Adrenal gland (tissue), 12 donors: ENCODE results near the gene S100A12. TPM values are rescaled to one million over a fixed set of nuclear protein-coding genes. Genes with fewer than 3 reads are reported as not detected.

Experiments used
- DNase-seq, 7 donors: peaks; one replicate each; pipeline ENCODE4 v3.0.0-alpha.2; 2019 to 2020
- H3K27ac ChIP-seq, 5 donors: fragments of 200-600 bp; sonication (generic) in 4 of 5; 1 replicate in 3 of 5; 2 replicates in 2 of 5; pipeline versions ENCODE4 v1.5.1 to v1.8.0; 2016 to 2020; ENCODE audit warnings: mild to moderate bottlenecking in 1 of 5
- H3K27me3 ChIP-seq: fragments of 200-600 bp; 2 replicates; pipeline ENCODE4 v1.8.0; 2021
- H3K36me3 ChIP-seq, 2 donors: fragments of 200-600 bp; replicated peaks in 1 of 2; 1 replicate in 1 of 2; 2 replicates in 1 of 2; pipeline versions ENCODE4 v1.5.1 to v1.8.0; 2018 to 2022
- H3K4me1 ChIP-seq, 2 donors: fragments of 200-600 bp; replicated peaks in 1 of 2; 1 replicate in 1 of 2; 2 replicates in 1 of 2; pipeline versions ENCODE4 v1.5.1 to v1.8.0; 2018 to 2021
- H3K4me3 ChIP-seq, 4 donors: fragments of 200-600 bp; sonication (generic) in 3 of 4; one replicate each; pipeline ENCODE4 v1.5.1; 2016 to 2018
- H3K9me3 ChIP-seq, 3 donors: fragments of 200-600 bp; sonication (generic) in 1 of 3; replicated peaks in 1 of 3; 1 replicate in 2 of 3; 2 replicates in 1 of 3; pipeline versions ENCODE4 v1.5.1 to v1.8.0; 2016 to 2021
- POLR2A ChIP-seq, 2 donors: fragments of 450-650 bp; IDR thresholded peaks; one replicate each; pipeline ENCODE4 v1.6.1; 2017; ENCODE audit warnings: antibody characterized with exemption in 2 of 2, mild to moderate bottlenecking in 2 of 2, moderate library complexity in 1 of 2
- WGBS, 4 donors: extraction: QIAGEN DNeasy Blood & Tissue Kit in 2 of 4; methylation state at CpG; one replicate each; pipeline versions ENCODE4 v1.1.5 to v1.1.7; 2013 to 2017; 5-methylcytosine and 5-hydroxymethylcytosine counted together
- intact Hi-C, 2 donors: fragments of 100-400 bp; cut with DNase I; formaldehyde crosslinking; loops; one replicate each; pipeline versions ENCODE4 v1.14.1 to v1.15.0; 2022 to 2023
- polyA plus RNA-seq, 3 donors: library from polyadenylated mRNA; stranded (reverse); fragments of 200-250 nt in 2 of 3; fragments of 350-450 nt in 1 of 3; fragmentation: Illumina TruSeq in 1 of 3; extraction: RNeasy Lipid Tissue Mini Kit (QIAGEN cat#74804) in 1 of 3; gene quantifications; one replicate each; pipeline ENCODE4 v1.2.3, GENCODE V29; 2013 to 2014
- total RNA-seq, 9 donors: library from RNA; depleted of rRNA in 4 of 9; stranded (reverse); fragments of >200 nt in 4 of 9; fragments of 120-200 nt in 1 of 9; fragmentation: NEBNext Ultra II Directional in 1 of 9; extraction: Animal tissue kit (Norgen Biotek cat#: 25700) in 1 of 9; gene quantifications; one replicate each; pipeline versions ENCODE4 v1.1.0 to v1.2.4, GENCODE V29; 2013 to 2023
- TF ChIP-seq, protein P1 (sequence below), 6 experiments: fragments of 450-650 bp in 4 of 6; fragments of 200-600 bp in 2 of 6; sonication (generic) in 1 of 6; IDR thresholded peaks; 1 replicate in 5 of 6; 2 replicates in 1 of 6; pipeline versions ENCODE4 v1.5.1 to v1.8.0; 2016 to 2021; ENCODE audit warnings: antibody characterized with exemption in 6 of 6, mild to moderate bottlenecking in 2 of 6, moderate library complexity in 1 of 6
- donor health status: healthy with polysubstance abuse.
- donor health status: Bipolar disorder and iron deficiency.
- donor health status: DM: yes; HTN: yes; CAD: no.
- donor health status: DM: no; HTN: no; CAD: no.
- donor health status: DM: no; HTN: no; CAD: no.
- donor health status: DM: yes; HTN: yes; CAD: no.

S100A12 gene
- total and polyA plus RNA-seq, 12 donors, result 1.1 to 9.1 (median 2.2) TPM; not detected in 3

DNA sequence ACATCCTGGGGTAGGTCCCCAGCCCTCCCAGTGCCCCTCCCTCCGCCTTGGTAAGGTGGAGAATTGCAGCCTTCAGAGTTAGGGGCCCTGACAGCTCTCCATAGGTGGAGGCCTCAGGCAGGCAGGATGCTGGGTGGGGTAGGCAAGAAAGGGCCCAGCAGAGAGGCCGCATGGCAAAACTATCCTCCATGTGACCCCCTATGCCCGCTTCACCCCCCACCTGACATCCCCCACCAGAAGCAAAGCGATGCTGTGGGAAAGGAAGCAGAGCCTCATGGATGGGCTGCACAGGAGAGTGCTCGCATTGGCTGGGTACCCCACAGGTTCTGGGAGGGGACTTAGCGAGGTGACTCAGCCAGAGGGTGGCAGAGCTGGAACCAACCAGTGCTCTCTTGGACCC is 16.2 kb downstream of the S100A12 start:
- Histone ChIP-seq H3K36me3 (no peaks in the 10 kb centered on the region), H3K27ac (no peak overlapping the region), H3K4me3 (no peak overlapping the region), H3K4me1 (no peaks in the 10 kb centered on the region), H3K9me3 (no peaks in the 10 kb centered on the region), H3K27me3 (no peaks in the 10 kb centered on the region)
- intact Hi-C loops, result no loop called here
- TF ChIP-seq, protein P1, sequence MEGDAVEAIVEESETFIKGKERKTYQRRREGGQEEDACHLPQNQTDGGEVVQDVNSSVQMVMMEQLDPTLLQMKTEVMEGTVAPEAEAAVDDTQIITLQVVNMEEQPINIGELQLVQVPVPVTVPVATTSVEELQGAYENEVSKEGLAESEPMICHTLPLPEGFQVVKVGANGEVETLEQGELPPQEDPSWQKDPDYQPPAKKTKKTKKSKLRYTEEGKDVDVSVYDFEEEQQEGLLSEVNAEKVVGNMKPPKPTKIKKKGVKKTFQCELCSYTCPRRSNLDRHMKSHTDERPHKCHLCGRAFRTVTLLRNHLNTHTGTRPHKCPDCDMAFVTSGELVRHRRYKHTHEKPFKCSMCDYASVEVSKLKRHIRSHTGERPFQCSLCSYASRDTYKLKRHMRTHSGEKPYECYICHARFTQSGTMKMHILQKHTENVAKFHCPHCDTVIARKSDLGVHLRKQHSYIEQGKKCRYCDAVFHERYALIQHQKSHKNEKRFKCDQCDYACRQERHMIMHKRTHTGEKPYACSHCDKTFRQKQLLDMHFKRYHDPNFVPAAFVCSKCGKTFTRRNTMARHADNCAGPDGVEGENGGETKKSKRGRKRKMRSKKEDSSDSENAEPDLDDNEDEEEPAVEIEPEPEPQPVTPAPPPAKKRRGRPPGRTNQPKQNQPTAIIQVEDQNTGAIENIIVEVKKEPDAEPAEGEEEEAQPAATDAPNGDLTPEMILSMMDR (IDR thresholded peaks at IDR 0.05), result no peak
- no peak for TF ChIP-seq POLR2A (IDR thresholded peaks at IDR 0.05)
- DNase-seq, result peak in 1 of 7 donors; percentile 39
- WGBS, 4 donors, result 71 to 89% (median 88%) methylated on average over 5 to 6 of the region's 6 CpGs

DNA sequence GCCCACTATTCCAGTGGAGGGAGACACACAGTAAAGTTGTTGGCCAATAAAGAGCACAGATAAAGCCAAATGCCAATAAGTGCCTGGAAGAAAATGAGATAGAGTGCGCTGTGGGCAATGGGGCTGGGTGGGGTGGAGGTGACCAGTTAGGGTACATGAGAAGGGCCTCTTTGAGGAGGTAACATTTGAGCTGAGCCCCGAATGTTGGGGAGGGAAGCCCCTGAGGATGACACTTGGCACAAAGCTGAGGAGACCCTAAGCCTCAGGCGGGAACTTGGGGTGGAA is 16.8 kb downstream of the S100A12 start:
- WGBS, 4 donors, result 89% methylated on average over 3 of the region's 3 CpGs
- intact Hi-C loops, result no loop called here
- H3K27ac ChIP-seq, result peak overlapping the region in 3 of 5 donors; percentile 19 to 82 (median 56)

DNA sequence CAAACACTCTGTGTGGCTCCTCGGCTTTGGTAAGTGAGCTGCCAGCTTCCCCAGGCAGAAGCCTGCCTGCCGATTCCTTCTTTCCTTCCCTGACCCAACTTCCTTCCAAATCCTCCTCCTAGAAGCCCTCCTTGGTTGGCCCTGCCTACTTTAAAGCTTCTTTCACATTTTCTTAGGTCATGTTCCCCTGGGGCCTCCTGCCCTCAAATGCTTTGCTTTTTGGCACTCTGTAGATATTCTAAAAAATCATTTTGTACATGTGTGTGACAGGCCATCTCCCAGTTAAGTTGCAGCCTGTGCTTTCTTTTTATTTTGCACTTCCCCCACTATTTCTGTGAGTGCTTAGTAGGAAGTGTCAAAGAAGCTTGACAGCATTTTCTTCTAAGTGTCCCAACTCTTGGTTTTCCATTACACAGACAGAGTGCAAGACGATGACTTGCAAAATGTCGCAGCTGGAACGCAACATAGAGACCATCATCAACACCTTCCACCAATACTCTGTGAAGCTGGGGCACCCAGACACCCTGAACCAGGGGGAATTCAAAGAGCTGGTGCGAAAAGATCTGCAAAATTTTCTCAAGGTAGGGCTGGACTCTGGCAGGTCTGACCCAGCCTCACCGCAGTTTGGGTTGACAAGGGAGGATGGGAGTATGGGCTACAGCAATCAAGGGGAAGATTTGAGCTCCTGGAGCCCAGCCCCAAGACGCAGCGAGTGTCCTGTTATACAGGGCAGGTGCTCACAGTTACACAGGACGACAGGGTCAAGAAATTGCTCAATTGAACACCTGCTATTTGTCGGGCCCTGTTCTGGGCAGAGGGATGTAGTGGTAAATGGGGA is 17.3 kb downstream of the S100A12 start, which contains the start of gene S100A9:
TSS of gene S100A9 (plus strand) at position 2 of the 838 bp plus-strand sequence. CDS start at position 432, 430 bp downstream.
- no peaks in the 10 kb centered on the region for H3K36me3 ChIP-seq
- 75 to 79% (median 77%) methylated on average over 11 of the region's 11 CpGs for WGBS, 4 donors
- H3K27me3 ChIP-seq, result peaks cover 2% of the 10 kb centered on the region
- H3K9me3 ChIP-seq, result no peaks in the 10 kb centered on the region
- intact Hi-C loops, result no loop called here
- peak within 1 kb of the TSS in 4 of 5 donors; percentile 19 to 82 (median 42) for H3K27ac ChIP-seq
- DNase-seq, result peak in 2 of 7 donors; percentile 5 to 42
- H3K4me1 ChIP-seq, result no peaks in the 10 kb centered on the region
- TF ChIP-seq, protein P1 (IDR thresholded peaks at IDR 0.05), result peak in 1 of 6 experiments; percentile 0
- TF ChIP-seq POLR2A (IDR thresholded peaks at IDR 0.05), result peak in 1 of 2 donors; percentile 27
- peak within 1 kb of the TSS in 1 of 4 donors; percentile 36 for H3K4me3 ChIP-seq

More for the DNA sequence above, 16.8 kb downstream of the S100A12 start:
- DNase-seq, result peak in 2 of 7 donors; percentile 7 to 20
- no peak for TF ChIP-seq POLR2A (IDR thresholded peaks at IDR 0.05)
- Histone ChIP-seq H3K9me3 (no peaks in the 10 kb centered on the region), H3K36me3 (no peaks in the 10 kb centered on the region), H3K4me1 (no peaks in the 10 kb centered on the region), H3K4me3 (peak overlapping the region in 1 of 4 donors; percentile 36), H3K27me3 (peaks cover 1% of the 10 kb centered on the region)

DNA sequence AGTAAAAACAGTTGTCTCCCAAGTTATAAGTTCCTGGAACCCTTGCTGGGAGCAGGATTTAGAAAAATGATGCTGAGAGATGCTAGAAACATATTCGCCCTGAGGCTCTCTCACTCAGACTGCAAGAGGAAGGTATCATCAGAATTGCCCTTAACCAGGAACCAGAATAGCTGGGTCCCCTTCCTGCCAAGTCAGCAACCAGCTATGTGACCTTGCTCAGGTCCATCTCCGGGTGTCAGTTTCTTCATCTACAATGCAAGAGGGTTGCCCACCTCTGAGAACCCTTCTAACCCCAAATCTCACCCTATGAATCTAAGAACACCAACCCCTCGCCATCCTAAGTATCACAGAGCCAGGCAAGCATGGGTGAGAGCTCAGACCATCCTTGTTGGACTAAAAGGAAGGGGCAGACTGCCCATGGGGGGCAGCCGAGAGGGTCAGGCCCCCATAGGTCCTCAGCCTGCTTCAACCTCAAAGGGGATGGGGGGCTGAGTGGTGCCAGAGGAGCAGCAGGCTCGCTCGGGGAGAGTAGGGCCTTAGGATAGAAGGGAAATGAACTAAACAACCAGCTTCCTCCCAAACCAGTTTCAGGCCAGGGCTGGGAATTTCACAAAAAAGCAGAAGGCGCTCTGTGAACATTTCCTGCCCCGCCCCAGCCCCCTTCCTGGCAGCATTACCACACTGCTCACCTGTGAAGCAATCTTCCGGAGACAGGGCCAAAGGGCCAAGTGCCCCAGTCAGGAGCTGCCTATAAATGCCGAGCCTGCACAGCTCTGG is 18.2 kb downstream of the S100A12 start:
- Histone ChIP-seq H3K4me1 (no peaks in the 10 kb centered on the region), H3K4me3 (no peak overlapping the region), H3K27me3 (peaks cover 2% of the 10 kb centered on the region), H3K9me3 (no peaks in the 10 kb centered on the region), H3K27ac (peak overlapping the region in 3 of 5 donors; percentile 28 to 82 (median 56)), H3K36me3 (no peaks in the 10 kb centered on the region)
- peak; percentile 7 to 80 (median 63) for DNase-seq
- 43 to 73% (median 61%) methylated on average over 8 to 10 of the region's 10 CpGs for WGBS, 4 donors
- TF ChIP-seq, protein P1 (IDR thresholded peaks at IDR 0.05), result no peak
- no peak for TF ChIP-seq POLR2A (IDR thresholded peaks at IDR 0.05)
- intact Hi-C loops, result no loop called here
